ENCODE results near the gene NCOA4. TPM values are rescaled to one million over a fixed set of nuclear protein-coding genes. Genes with fewer than 3 reads are reported as not detected.
"Not testable (repeated sequence)": the region's sequence is repeated elsewhere in the genome, so short reads cannot be mapped to it uniquely, and the experiment has no call there.

Gene NCOA4
- total RNA-seq, 1 experiment from 2014 or later = 92.4 TPM

- DNase-seq (ENCODE audit: low read depth) = no peak
Observed at GRCh38 chr10:46052057-46052790, 21.8 kb upstream of the NCOA4 start.

- peak; percentile 38 for DNase-seq (ENCODE audit: low read depth)
Observed at GRCh38 chr10:46050941-46051623, 20.7 kb upstream of the NCOA4 start.

- DNase-seq (ENCODE audit: low read depth) = not testable (repeated sequence)
Observed at GRCh38 chr10:46049497-46049831, 19.0 kb upstream of the NCOA4 start.

GRCh38 chr10:46048152-46048551 lies 17.7 kb upstream of the NCOA4 start:
- no peak for DNase-seq (ENCODE audit: low read depth)

- DNase-seq (ENCODE audit: low read depth) = no peak
Observed at GRCh38 chr10:46046261-46046660, 15.8 kb upstream of the NCOA4 start, which contains the start of gene MSMB. TSS of gene MSMB (minus strand) at chr10:46046269. CDS start at chr10:46046237, 32 bp downstream.

- no peak for DNase-seq (ENCODE audit: low read depth)
Observed at GRCh38 chr10:46042527-46042926, 12.1 kb upstream of the NCOA4 start.

GRCh38 chr10:46040004-46040403 lies 9.6 kb upstream of the NCOA4 start:
- no peak for DNase-seq (ENCODE audit: low read depth)

GRCh38 chr10:46037107-46037825 lies 6.8 kb upstream of the NCOA4 start:
- DNase-seq (ENCODE audit: low read depth) = no peak

GRCh38 chr10:46035923-46036849 lies 5.8 kb upstream of the NCOA4 start:
- peak; percentile 9 for DNase-seq (ENCODE audit: low read depth)

- DNase-seq (ENCODE audit: low read depth) = peak; percentile 82
Observed at GRCh38 chr10:46033602-46034011, 3.2 kb upstream of the NCOA4 start.

- no peak for DNase-seq (ENCODE audit: low read depth)
Observed at GRCh38 chr10:46031648-46032532, 1.5 kb upstream of the NCOA4 start.

- no peak for DNase-seq (ENCODE audit: low read depth)
Observed at GRCh38 chr10:46029461-46030030, 877 bp downstream of the NCOA4 start.

GRCh38 chr10:46028584-46029460 lies 1.6 kb downstream of the NCOA4 start:
- DNase-seq (ENCODE audit: low read depth) = peak; percentile 32

GRCh38 chr10:46026106-46026505 lies 4.3 kb downstream of the NCOA4 start:
- no peak for DNase-seq (ENCODE audit: low read depth)

GRCh38 chr10:46025406-46025805 lies 5.0 kb downstream of the NCOA4 start:
- no peak for DNase-seq (ENCODE audit: low read depth)

GRCh38 chr10:46024948-46025347 lies 5.5 kb downstream of the NCOA4 start:
- DNase-seq (ENCODE audit: low read depth) = no peak

GRCh38 chr10:46022978-46023702 lies 7.3 kb downstream of the NCOA4 start:
- peak; percentile 92 for DNase-seq (ENCODE audit: low read depth)

- DNase-seq (ENCODE audit: low read depth) = no peak
Observed at GRCh38 chr10:46020344-46020657, 10.1 kb downstream of the NCOA4 start.
